Activated CD8-positive, alpha-beta memory T cell treated with anti-CD3 and anti-CD28 coated beads, Interleukin-2, amount 50 U/mL, for 48 hours (primary cell): ENCODE data around the gene GPRASP1.

Experiments used
- DNase-seq: peaks from one replicate; pipeline ENCODE4 v3.0.0-alpha.2; 2020

Gene GPRASP1

GRCh38 chrX:102697494-102697893, 46.2 kb downstream of the GPRASP1 start:
- no peak for DNase-seq
